MCF 10A (cell line): ENCODE data around the gene PPP2R5D. TPM values are rescaled to one million over a fixed set of nuclear protein-coding genes. Genes with fewer than 3 reads are reported as not detected.
A peak's percentile ranks its signal among the peaks of the same experiment; 100 is the strongest.

Experiments
- BruUV-seq: library from RNA; stranded (reverse); fragments of 400-500 nt; replicated peaks from 2 replicates; lab custom pipeline; 2021; lab: Mats Ljungman, UMichigan
- CTCF ChIA-PET: fragments of 300-600 bp; sonication (Branson Sonifier 250); formaldehyde crosslinking; extraction: SDS; loops from one replicate; lab custom pipeline; 2021; ENCODE audit warnings: antibody characterized with exemption, inconsistent platforms; lab: Yijun Ruan, JAX
- POLR2A ChIA-PET: fragments of 300-600, 350-650 bp; sonication (Branson Sonifier 250); formaldehyde crosslinking; extraction: SDS; loops from one replicate; lab custom pipeline; 2020; ENCODE audit warnings: antibody characterized with exemption, inconsistent platforms; lab: Yijun Ruan, JAX
- DNase-seq: peaks from one replicate; pipeline ENCODE4 v3.0.0-alpha.2; 2018; ENCODE audit not compliant: unreplicated experiment
- H3K27ac Mint-ChIP-seq: one replicate; pipeline ENCODE4 v1.8.0; 2022; ENCODE audit warnings: mild to moderate bottlenecking, low read depth, mixed read lengths; ENCODE audit not compliant: unreplicated experiment
- H3K27me3 Mint-ChIP-seq: one replicate; pipeline ENCODE4 v1.8.0; 2022; ENCODE audit warnings: mixed read lengths; ENCODE audit not compliant: insufficient read depth, unreplicated experiment
- H3K36me3 Mint-ChIP-seq: one replicate; pipeline ENCODE4 v1.8.0; 2022; ENCODE audit warnings: mild to moderate bottlenecking, moderate library complexity, mixed read lengths; ENCODE audit not compliant: insufficient read depth, unreplicated experiment
- H3K4me1 Mint-ChIP-seq: one replicate; pipeline ENCODE4 v1.8.0; 2022; ENCODE audit warnings: mixed read lengths; ENCODE audit not compliant: insufficient read depth, unreplicated experiment
- H3K4me3 Mint-ChIP-seq: one replicate; pipeline ENCODE4 v1.8.0; 2022; ENCODE audit warnings: mild to moderate bottlenecking, moderate library complexity, mixed read lengths; ENCODE audit not compliant: unreplicated experiment
- H3K9me3 Mint-ChIP-seq: one replicate; pipeline ENCODE4 v1.8.0; 2022; ENCODE audit warnings: mixed read lengths; ENCODE audit not compliant: unreplicated experiment
- CTCF ChIP-seq: fragments of 200-600 bp; IDR thresholded peaks from one replicate; pipeline ENCODE4 v1.8.0; 2022; ENCODE audit warnings: antibody characterized with exemption, mild to moderate bottlenecking; ENCODE audit not compliant: unreplicated experiment
- intact Hi-C: fragments of 100-400 bp; cut with micrococcal nuclease; formaldehyde crosslinking; loops from 2 replicates; pipeline ENCODE4 v1.14.1; 2022
- total RNA-seq: library from RNA; stranded (reverse); gene quantifications from 2 replicates; pipeline ENCODE4 v1.2.3, GENCODE V29; 2022

The PPP2R5D gene
- total RNA-seq, 1 experiment from 2014 or later: 17.9 TPM

DNA sequence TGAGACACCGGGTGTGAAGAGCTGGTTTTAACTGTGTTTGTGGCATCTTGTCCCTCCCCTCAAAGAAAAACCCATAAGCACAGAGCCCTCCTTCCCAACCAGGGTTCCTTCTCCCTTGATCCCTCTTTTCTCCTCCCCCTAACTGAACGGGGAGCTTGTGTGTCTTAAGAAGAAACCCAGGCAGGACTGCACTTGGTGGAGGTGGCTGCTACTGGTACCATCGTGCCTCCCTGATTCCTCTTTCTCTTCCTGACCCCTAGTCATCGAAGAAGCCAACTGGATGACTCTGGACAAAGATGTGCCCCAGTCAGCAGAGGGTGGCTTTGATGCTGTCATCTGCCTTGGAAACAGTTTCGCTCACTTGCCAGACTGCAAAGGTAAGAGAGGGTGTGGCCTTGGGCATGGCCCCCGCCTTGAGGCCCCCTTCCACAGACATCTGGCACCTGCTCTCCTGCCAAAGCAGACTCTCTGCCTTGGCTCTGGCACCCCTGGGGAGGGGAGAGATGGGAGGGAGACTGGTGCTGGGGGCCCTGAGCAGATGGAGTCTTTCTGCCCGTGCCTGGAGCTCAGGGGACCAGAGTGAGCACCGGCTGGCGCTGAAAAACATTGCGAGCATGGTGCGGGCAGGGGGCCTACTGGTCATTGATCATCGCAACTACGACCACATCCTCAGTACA is 21.7 kb upstream of the PPP2R5D start:
- no peaks in the 10 kb centered on the region for H3K27me3 Mint-ChIP-seq
- H3K4me3 Mint-ChIP-seq: no peak overlapping the region
- H3K27ac Mint-ChIP-seq: no peak overlapping the region
- H3K4me1 Mint-ChIP-seq: peaks cover 7% of the 10 kb centered on the region
- intact Hi-C loops: loop anchor here (5.0 kb wide), 1 partner anchor 35 kb away; the partner anchor contains the start of gene CNPY3
- peaks cover 29% of the 10 kb centered on the region for H3K36me3 Mint-ChIP-seq
- BruUV-seq: no TSS peak
- CTCF ChIA-PET: interaction anchor here (0.6 kb wide), 2 partner anchors 25 to 81 kb away, joined by 3 to 5 read pairs; no protein-coding TSS in a partner anchor
- DNase-seq: no peak
- no peak for TF ChIP-seq CTCF
- POLR2A ChIA-PET: interaction anchor here (2.8 to 3.4 kb wide), 2 partner anchors 10 to 16 kb away, joined by 5 to 25 read pairs; partner anchors contain the start of gene PEX6
- no peaks in the 10 kb centered on the region for H3K9me3 Mint-ChIP-seq

DNA sequence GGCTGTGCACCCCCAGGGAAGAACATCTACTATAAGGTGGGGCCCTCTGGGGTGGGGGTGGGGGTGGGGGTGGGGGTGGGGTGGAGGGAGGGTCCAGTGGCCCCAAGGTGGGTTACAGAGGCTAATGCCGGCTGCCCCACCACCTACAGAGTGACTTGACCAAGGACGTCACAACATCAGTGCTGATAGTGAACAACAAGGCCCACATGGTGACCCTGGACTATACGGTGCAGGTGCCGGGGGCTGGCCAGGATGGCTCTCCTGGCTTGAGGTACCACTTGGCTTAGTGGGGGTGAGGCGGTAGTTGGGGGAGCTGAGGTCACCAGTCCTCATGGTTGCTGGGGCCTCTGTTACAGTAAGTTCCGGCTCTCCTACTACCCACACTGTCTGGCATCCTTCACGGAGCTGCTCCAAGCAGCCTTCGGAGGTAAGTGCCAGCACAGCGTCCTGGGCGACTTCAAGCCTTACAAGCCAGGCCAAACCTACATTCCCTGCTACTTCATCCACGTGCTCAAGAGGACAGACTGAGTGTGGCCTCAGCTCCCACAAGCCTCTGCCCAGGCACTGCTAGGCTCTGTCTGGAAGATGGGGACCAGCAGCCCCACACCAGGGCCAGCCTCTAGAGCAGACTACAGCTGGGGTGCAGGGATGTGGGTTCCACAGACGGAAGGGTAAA is 21.1 kb upstream of the PPP2R5D start:
- ChIA-PET POLR2A (no interaction called here), CTCF (interaction anchor here (0.6 to 1.7 kb wide), 3 partner anchors 11 to 24 kb away, joined by 3 to 11 read pairs (median 3); no protein-coding TSS in a partner anchor)
- no peak overlapping the region for H3K27ac Mint-ChIP-seq
- H3K4me3 Mint-ChIP-seq: no peak overlapping the region
- TF ChIP-seq CTCF: no peak
- no TSS peak for BruUV-seq
- no peaks in the 10 kb centered on the region for H3K9me3 Mint-ChIP-seq
- H3K4me1 Mint-ChIP-seq: peaks cover 7% of the 10 kb centered on the region
- no peak for DNase-seq
- intact Hi-C loops: loop anchor here (5.0 kb wide), 1 partner anchor 36 kb away; the partner anchor contains the start of gene CNPY3
- no peaks in the 10 kb centered on the region for H3K27me3 Mint-ChIP-seq
- H3K36me3 Mint-ChIP-seq: peaks cover 29% of the 10 kb centered on the region

GRCh38 chr6:42963855-42964605 is 20.3 kb upstream of the PPP2R5D start:
- Mint-ChIP-seq H3K27ac (no peak overlapping the region), H3K9me3 (no peaks in the 10 kb centered on the region), H3K4me3 (no peak overlapping the region), H3K27me3 (no peaks in the 10 kb centered on the region), H3K36me3 (peaks cover 29% of the 10 kb centered on the region), H3K4me1 (peaks cover 7% of the 10 kb centered on the region)
- POLR2A ChIA-PET: interaction anchor here (0.6 to 1.2 kb wide), 3 partner anchors 10 to 179 kb away, joined by 3 to 5 read pairs (median 4); no protein-coding TSS in a partner anchor
- TF ChIP-seq CTCF: no peak
- CTCF ChIA-PET: interaction anchor here (0.7 to 2.4 kb wide), 7 partner anchors 10 to 294 kb away, joined by 3 to 11 read pairs (median 3); no protein-coding TSS in a partner anchor
- peak; percentile 61 for DNase-seq
- intact Hi-C loops: loop anchor here (5.0 kb wide), 1 partner anchor 37 kb away; the partner anchor contains the start of gene CNPY3
- TSS peak; percentile 35 for BruUV-seq
